Nephron progenitor cell (in vitro differentiated cells): Measurements from ENCODE around the gene PAPOLB.

ENCODE experiments used
- DNase-seq: peaks from one replicate; pipeline ENCODE4 v3.0.0; 2021
- H3K27ac Mint-ChIP-seq: 2 replicates; pipeline ENCODE4 v1.8.0; 2021; ENCODE audit warnings: mild to moderate bottlenecking, moderate library complexity, mixed read lengths
- H3K27me3 Mint-ChIP-seq: 2 replicates; pipeline ENCODE4 v1.8.0; 2021; ENCODE audit warnings: mild to moderate bottlenecking, low read depth, mixed read lengths; ENCODE audit not compliant: poor library complexity
- H3K36me3 Mint-ChIP-seq: 2 replicates; pipeline ENCODE4 v1.8.0; 2021; ENCODE audit warnings: low read depth, mixed read lengths
- H3K4me1 Mint-ChIP-seq: 2 replicates; pipeline ENCODE4 v1.8.0; 2021; ENCODE audit warnings: mixed read lengths
- H3K4me3 Mint-ChIP-seq: 2 replicates; pipeline ENCODE4 v1.8.0; 2021; ENCODE audit warnings: mild to moderate bottlenecking, moderate library complexity, mixed read lengths
- H3K9me3 Mint-ChIP-seq: 2 replicates; pipeline ENCODE4 v1.8.0; 2021; ENCODE audit warnings: mild to moderate bottlenecking, moderate library complexity, mixed read lengths
- TF ChIP-seq, protein P1 (sequence below): fragments of 200-600 bp; sonication (generic); IDR thresholded peaks from 2 replicates; pipeline ENCODE4 v1.5.0; 2021; ENCODE audit warnings: antibody characterized with exemption

Gene PAPOLB

DNA sequence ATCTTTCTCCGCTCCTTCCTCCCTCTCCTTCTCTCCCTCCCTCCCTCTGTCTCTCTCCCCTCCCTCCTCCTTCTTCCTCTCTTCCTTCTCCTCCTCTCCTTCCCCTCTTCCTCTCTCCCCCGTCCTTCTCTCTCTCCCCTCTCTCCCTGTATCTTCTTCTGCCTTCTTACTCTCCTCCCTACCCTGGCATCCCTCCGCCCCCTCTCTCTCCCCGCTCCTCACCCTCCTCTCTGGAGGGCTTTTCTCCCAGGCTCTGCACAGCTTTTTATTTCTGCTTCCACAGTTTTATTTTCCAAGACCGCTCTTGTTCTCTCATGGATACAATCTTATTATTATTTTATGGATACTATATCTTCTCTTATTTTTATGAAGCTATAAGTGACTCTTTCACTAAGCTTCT is 53.8 kb downstream of the PAPOLB start:
- Mint-ChIP-seq H3K27ac (no peak overlapping the region), H3K4me3 (no peak overlapping the region), H3K4me1 (peaks cover 31% of the 10 kb centered on the region), H3K36me3 (peaks cover 11% of the 10 kb centered on the region), H3K27me3 (peaks cover 10% of the 10 kb centered on the region), H3K9me3 (peaks cover 6% of the 10 kb centered on the region)
- no peak for DNase-seq
- TF ChIP-seq, protein P1, sequence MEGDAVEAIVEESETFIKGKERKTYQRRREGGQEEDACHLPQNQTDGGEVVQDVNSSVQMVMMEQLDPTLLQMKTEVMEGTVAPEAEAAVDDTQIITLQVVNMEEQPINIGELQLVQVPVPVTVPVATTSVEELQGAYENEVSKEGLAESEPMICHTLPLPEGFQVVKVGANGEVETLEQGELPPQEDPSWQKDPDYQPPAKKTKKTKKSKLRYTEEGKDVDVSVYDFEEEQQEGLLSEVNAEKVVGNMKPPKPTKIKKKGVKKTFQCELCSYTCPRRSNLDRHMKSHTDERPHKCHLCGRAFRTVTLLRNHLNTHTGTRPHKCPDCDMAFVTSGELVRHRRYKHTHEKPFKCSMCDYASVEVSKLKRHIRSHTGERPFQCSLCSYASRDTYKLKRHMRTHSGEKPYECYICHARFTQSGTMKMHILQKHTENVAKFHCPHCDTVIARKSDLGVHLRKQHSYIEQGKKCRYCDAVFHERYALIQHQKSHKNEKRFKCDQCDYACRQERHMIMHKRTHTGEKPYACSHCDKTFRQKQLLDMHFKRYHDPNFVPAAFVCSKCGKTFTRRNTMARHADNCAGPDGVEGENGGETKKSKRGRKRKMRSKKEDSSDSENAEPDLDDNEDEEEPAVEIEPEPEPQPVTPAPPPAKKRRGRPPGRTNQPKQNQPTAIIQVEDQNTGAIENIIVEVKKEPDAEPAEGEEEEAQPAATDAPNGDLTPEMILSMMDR = no peak
